ACC112 (cell line): Measurements from ENCODE around the gene TUSC7.

Source experiments
- H2AFZ ChIP-seq: fragments of 200-600 bp; sonication (generic); one replicate; pipeline ENCODE4 v1.6.0; 2017; ENCODE audit warnings: antibody characterized with exemption, low read length; ENCODE audit not compliant: unreplicated experiment
- H3K27ac ChIP-seq: fragments of 200-600 bp; sonication (generic); 2 replicates; pipeline ENCODE4 v1.5.1; 2014; ENCODE audit warnings: low read depth, mild to moderate bottlenecking, antibody characterized with exemption, low read length, moderate library complexity
- H3K27me3 ChIP-seq: fragments of 200-600 bp; sonication (generic); 2 replicates; pipeline ENCODE4 v1.6.1; 2014; ENCODE audit warnings: mild to moderate bottlenecking, antibody characterized with exemption, low read length, moderate library complexity, mixed read lengths; ENCODE audit not compliant: insufficient read depth
- H3K36me3 ChIP-seq: fragments of 200-600 bp; sonication (generic); 2 replicates; pipeline ENCODE4 v1.6.1; 2016; ENCODE audit warnings: mild to moderate bottlenecking, antibody characterized with exemption, low read length, moderate library complexity, mixed read lengths; ENCODE audit not compliant: insufficient read depth
- H3K4me1 ChIP-seq: fragments of 200-600 bp; sonication (generic); one replicate; pipeline ENCODE4 v1.6.1; 2016; ENCODE audit warnings: low read length, mixed read lengths; ENCODE audit not compliant: insufficient read depth, unreplicated experiment, control insufficient read depth
- H3K4me3 ChIP-seq: fragments of 200-600 bp; sonication (generic); 2 replicates; pipeline ENCODE4 v1.5.1; 2014; ENCODE audit warnings: mild to moderate bottlenecking, low read depth, low read length
- H3K79me2 ChIP-seq: fragments of 200-600 bp; sonication (generic); one replicate; pipeline ENCODE4 v1.6.0; 2016; ENCODE audit warnings: low read length; ENCODE audit not compliant: control insufficient read depth, unreplicated experiment, insufficient read depth

The TUSC7 gene

DNA sequence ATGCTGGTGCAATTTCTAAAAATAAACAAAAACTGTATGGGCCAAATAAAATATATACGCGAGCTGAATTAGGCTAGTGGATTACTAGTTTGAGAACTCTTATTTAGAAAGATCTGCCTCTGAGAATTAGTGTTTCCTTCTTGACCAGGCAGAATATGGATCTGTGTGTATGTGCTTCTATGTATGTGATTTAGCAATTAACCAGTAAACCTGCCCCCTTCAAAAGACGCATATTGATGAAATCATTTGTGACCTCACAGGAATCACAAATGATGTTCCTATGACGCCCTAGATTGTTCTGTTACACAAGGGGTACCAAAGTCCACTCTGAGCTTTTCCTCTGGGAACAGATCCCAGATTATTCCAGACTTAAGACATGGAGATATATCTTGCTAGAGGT, at the start of gene TUSC7:
Gene TUSC7 (plus strand): TSS at position 301 of the 400 bp plus-strand sequence.
- no peak within 1 kb of the TSS for H3K27ac ChIP-seq
- H3K79me2 ChIP-seq, result no peaks in the 10 kb centered on the region
- no peak within 1 kb of the TSS for H2AFZ ChIP-seq
- H3K36me3 ChIP-seq, result no peaks in the 10 kb centered on the region
- H3K4me3 ChIP-seq, result no peak within 1 kb of the TSS
- no peaks in the 10 kb centered on the region for H3K4me1 ChIP-seq
- H3K27me3 ChIP-seq, result no peaks in the 10 kb centered on the region

- Histone ChIP-seq H3K4me1 (no peaks in the 10 kb centered on the region), H3K79me2 (no peaks in the 10 kb centered on the region), H2AFZ (no peak overlapping the region), H3K4me3 (no peak overlapping the region), H3K36me3 (no peaks in the 10 kb centered on the region), H3K27ac (no peak overlapping the region), H3K27me3 (no peaks in the 10 kb centered on the region)
Observed at GRCh38 chr3:116661196-116661595, 48.4 kb upstream of the TUSC7 start.

DNA sequence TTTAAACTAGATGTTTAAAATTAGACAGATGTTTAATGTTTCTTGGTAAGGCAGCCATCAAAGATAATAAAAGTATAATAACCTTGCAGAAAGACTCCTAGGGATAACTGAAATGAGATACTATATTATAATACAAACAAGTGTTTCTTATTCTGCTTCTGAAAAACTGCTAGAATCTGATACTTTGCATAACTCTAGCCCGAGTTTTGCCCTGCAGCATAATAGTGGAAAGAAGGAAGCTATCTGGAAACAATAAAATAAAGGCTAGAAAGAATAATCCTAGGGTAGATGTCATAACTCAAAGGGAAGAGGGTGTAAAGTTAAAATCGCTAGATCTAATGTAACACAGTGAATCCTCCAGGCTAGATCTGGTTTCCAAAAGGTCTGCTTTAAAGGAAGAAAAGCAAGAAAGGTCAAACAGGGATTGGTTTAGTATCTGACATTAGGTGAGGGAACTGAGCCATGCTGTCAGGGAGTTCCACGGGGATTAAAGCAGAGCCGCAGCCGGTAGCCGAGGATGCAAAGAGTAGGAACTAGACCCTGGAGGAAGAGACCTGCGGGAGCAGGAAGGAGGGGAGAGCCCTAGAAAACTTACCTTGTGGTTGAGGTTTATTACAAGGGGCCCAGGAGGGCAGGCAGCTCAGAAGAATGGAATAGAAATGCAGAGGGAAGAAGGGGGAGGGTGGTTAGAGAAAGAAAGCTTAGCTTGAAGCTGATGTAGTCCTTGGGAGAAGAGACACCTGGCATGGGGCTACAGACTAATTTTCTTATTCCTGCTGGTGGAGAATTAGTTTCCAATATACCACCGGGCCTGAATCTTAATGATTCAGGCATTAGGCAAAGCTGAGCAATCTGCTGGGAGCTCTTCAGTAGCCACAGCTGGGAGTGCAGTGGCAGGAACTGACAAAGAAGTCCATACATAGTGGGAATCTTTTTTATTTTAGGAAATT, 46.1 kb upstream of the TUSC7 start:
- no peak overlapping the region for H3K4me3 ChIP-seq
- no peaks in the 10 kb centered on the region for H3K27me3 ChIP-seq
- H3K36me3 ChIP-seq, result no peaks in the 10 kb centered on the region
- no peaks in the 10 kb centered on the region for H3K79me2 ChIP-seq
- H3K27ac ChIP-seq, result no peak overlapping the region
- no peak overlapping the region for H2AFZ ChIP-seq
- H3K4me1 ChIP-seq, result no peaks in the 10 kb centered on the region

GRCh38 chr3:116667324-116667723, 42.3 kb upstream of the TUSC7 start:
- Histone ChIP-seq H3K36me3 (no peaks in the 10 kb centered on the region), H2AFZ (no peak overlapping the region), H3K4me1 (no peaks in the 10 kb centered on the region), H3K79me2 (no peaks in the 10 kb centered on the region), H3K27ac (no peak overlapping the region), H3K4me3 (no peak overlapping the region), H3K27me3 (no peaks in the 10 kb centered on the region)

DNA sequence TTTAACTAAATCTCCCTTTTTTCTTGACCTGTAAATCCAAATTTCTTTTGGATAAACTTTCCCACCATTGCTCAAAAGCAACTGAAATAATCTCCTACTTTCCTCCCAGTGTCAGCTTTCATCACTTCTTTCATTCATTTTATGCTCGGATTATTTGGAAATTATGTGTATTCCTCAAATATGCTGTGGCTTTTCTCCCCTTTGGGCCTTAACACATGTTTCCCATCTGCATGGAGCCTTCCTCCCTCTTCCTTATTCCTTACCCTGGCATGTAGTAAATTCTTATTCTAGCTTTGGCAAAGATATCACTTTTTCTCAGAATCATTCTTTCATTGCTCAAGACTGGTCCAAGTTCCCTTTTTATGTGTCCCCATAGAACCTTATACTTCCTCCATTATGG, 41.8 kb upstream of the TUSC7 start:
- Histone ChIP-seq H3K27ac (no peak overlapping the region), H3K27me3 (no peaks in the 10 kb centered on the region), H3K79me2 (no peaks in the 10 kb centered on the region), H2AFZ (no peak overlapping the region), H3K4me1 (no peaks in the 10 kb centered on the region), H3K4me3 (no peak overlapping the region), H3K36me3 (no peaks in the 10 kb centered on the region)

- Histone ChIP-seq H3K27ac (no peak overlapping the region), H2AFZ (no peak overlapping the region), H3K27me3 (no peaks in the 10 kb centered on the region), H3K79me2 (no peaks in the 10 kb centered on the region), H3K4me3 (no peak overlapping the region), H3K4me1 (no peaks in the 10 kb centered on the region), H3K36me3 (no peaks in the 10 kb centered on the region)
Observed at GRCh38 chr3:116669576-116669975, 40.0 kb upstream of the TUSC7 start.

GRCh38 chr3:116671151-116671550, 38.4 kb upstream of the TUSC7 start:
- no peak overlapping the region for H3K4me3 ChIP-seq
- H3K27me3 ChIP-seq, result no peaks in the 10 kb centered on the region
- no peak overlapping the region for H2AFZ ChIP-seq
- no peaks in the 10 kb centered on the region for H3K36me3 ChIP-seq
- H3K4me1 ChIP-seq, result no peaks in the 10 kb centered on the region
- H3K27ac ChIP-seq, result no peak overlapping the region
- H3K79me2 ChIP-seq, result no peaks in the 10 kb centered on the region

- no peak overlapping the region for H2AFZ ChIP-seq
Observed at GRCh38 chr3:116678853-116679252, 30.7 kb upstream of the TUSC7 start.

DNA sequence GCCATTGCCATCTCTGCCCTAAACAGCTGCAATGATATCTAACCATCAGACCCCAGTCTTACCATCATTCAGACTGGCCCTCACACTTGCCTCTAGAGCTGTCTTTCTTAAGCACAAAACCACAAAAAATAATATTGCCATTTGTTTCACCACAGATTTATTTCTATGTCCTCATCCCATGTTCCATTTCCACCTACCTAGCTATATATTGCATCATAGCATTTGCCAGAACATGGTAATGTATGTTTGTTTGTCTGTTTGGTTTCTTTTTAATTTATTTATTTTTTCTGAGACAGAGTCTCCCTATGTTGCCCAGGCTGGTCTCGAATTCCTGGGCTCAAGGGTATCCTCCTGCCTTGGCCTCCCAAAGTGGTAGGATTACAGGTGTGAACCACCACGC, 18.5 kb upstream of the TUSC7 start:
- Histone ChIP-seq H3K4me1 (no peaks in the 10 kb centered on the region), H3K4me3 (no peak overlapping the region), H3K79me2 (no peaks in the 10 kb centered on the region), H2AFZ (no peak overlapping the region), H3K36me3 (no peaks in the 10 kb centered on the region), H3K27me3 (no peaks in the 10 kb centered on the region; the same call in 1 of the 2 replicates), H3K27ac (no peak overlapping the region)

More at GRCh38 chr3:116678853-116679252, 30.7 kb upstream of the TUSC7 start:
- no peaks in the 10 kb centered on the region for H3K4me1 ChIP-seq
- H3K27me3 ChIP-seq, result no peaks in the 10 kb centered on the region
- no peaks in the 10 kb centered on the region for H3K36me3 ChIP-seq
- H3K4me3 ChIP-seq, result no peak overlapping the region
- H3K27ac ChIP-seq, result no peak overlapping the region
- no peaks in the 10 kb centered on the region for H3K79me2 ChIP-seq

- no peaks in the 10 kb centered on the region for H3K79me2 ChIP-seq
- no peaks in the 10 kb centered on the region for H3K27me3 ChIP-seq
- no peak overlapping the region for H2AFZ ChIP-seq
- H3K36me3 ChIP-seq, result no peaks in the 10 kb centered on the region
- H3K4me1 ChIP-seq, result no peaks in the 10 kb centered on the region
- H3K27ac ChIP-seq, result no peak overlapping the region
- H3K4me3 ChIP-seq, result no peak overlapping the region
Observed at GRCh38 chr3:116701070-116701469, 8.5 kb upstream of the TUSC7 start.

GRCh38 chr3:116702334-116702733, 7.2 kb upstream of the TUSC7 start:
- H3K4me1 ChIP-seq, result no peaks in the 10 kb centered on the region
- no peak overlapping the region for H2AFZ ChIP-seq
- no peaks in the 10 kb centered on the region for H3K36me3 ChIP-seq
- no peak overlapping the region for H3K4me3 ChIP-seq
- no peaks in the 10 kb centered on the region for H3K79me2 ChIP-seq
- H3K27ac ChIP-seq, result no peak overlapping the region
- H3K27me3 ChIP-seq, result no peaks in the 10 kb centered on the region
